GM23338 (cell line): Measurements from ENCODE around the gene TMEM147. TPM values are rescaled to one million over a fixed set of nuclear protein-coding genes. Genes with fewer than 3 reads are reported as not detected.

ENCODE experiments used
- ATAC-seq: fragments of 200-7000 bp; cut with Tn5 transposase; 3 replicates; pipeline ENCODE4 v1.9.1; 2020
- DNase-seq: peaks from one replicate; pipeline ENCODE4 v3.0.0-alpha.2; 2015; ENCODE audit warnings: low spot score
- H2AFZ ChIP-seq: fragments of 200-600 bp; sonication (generic); 2 replicates; pipeline ENCODE4 v1.8.0; 2016; ENCODE audit warnings: antibody characterized with exemption, mild to moderate bottlenecking, moderate library complexity
- H3F3A ChIP-seq: fragments of 200-600 bp; sonication (generic); replicated peaks from 2 replicates; pipeline ENCODE4 v1.8.0; 2017; ENCODE audit warnings: antibody characterized with exemption, mixed run types, low read depth
- H3K27ac ChIP-seq: fragments of 200-600 bp; sonication (generic); 2 replicates; pipeline ENCODE4 v1.6.1; 2016; ENCODE audit warnings: low read depth
- H3K27me3 ChIP-seq: fragments of 200-600 bp; sonication (generic); 2 replicates; pipeline ENCODE4 v1.8.0; 2016; ENCODE audit warnings: mild to moderate bottlenecking, mixed run types, moderate library complexity; ENCODE audit not compliant: insufficient read depth
- H3K36me3 ChIP-seq: fragments of 200-600 bp; sonication (generic); 2 replicates; pipeline ENCODE4 v1.8.0; 2016; ENCODE audit warnings: mild to moderate bottlenecking; ENCODE audit not compliant: insufficient read depth
- H3K4me1 ChIP-seq: fragments of 200-600 bp; sonication (generic); 2 replicates; pipeline ENCODE4 v1.8.0; 2016; ENCODE audit warnings: mild to moderate bottlenecking, moderate library complexity; ENCODE audit not compliant: insufficient read depth
- H3K4me2 ChIP-seq: fragments of 200-600 bp; sonication (generic); 2 replicates; pipeline ENCODE4 v1.7.1; 2017; ENCODE audit warnings: mixed run types
- H3K4me3 ChIP-seq: fragments of 200-600 bp; sonication (generic); 2 replicates; pipeline ENCODE4 v1.6.1; 2016; ENCODE audit warnings: mixed run types
- H3K79me2 ChIP-seq: fragments of 200-600 bp; sonication (generic); replicated peaks from 2 replicates; pipeline ENCODE4 v1.8.0; 2017; ENCODE audit warnings: mild to moderate bottlenecking; ENCODE audit not compliant: insufficient read depth
- H3K9me2 ChIP-seq: fragments of 200-600 bp; sonication (generic); 2 replicates; pipeline ENCODE4 v1.8.0; 2017; ENCODE audit not compliant: insufficient read depth
- H4K20me1 ChIP-seq: fragments of 200-600 bp; sonication (generic); replicated peaks from 2 replicates; pipeline ENCODE4 v1.8.0; 2017; ENCODE audit warnings: mild to moderate bottlenecking; ENCODE audit not compliant: insufficient read depth
- H3K27ac Mint-ChIP-seq: 2 replicates; pipeline ENCODE4 v1.8.0; 2020; ENCODE audit warnings: inconsistent platforms, mild to moderate bottlenecking, moderate library complexity, mixed read lengths
- H3K27me3 Mint-ChIP-seq: 3 replicates; pipeline ENCODE4 v1.8.0; 2022; ENCODE audit warnings: low read depth, mild to moderate bottlenecking, moderate library complexity, mixed read lengths, inconsistent platforms; ENCODE audit not compliant: insufficient read depth, poor library complexity
- H3K36me3 Mint-ChIP-seq: 3 replicates; pipeline ENCODE4 v1.8.0; 2021; ENCODE audit warnings: low read depth, mild to moderate bottlenecking, inconsistent platforms, moderate library complexity, mixed read lengths
- H3K4me1 Mint-ChIP-seq: 3 replicates; pipeline ENCODE4 v1.8.0; 2020; ENCODE audit warnings: mild to moderate bottlenecking, inconsistent platforms, mixed read lengths
- H3K4me3 Mint-ChIP-seq: 3 replicates; pipeline ENCODE4 v1.8.0; 2021; ENCODE audit warnings: moderate library complexity, mild to moderate bottlenecking, inconsistent platforms, mixed read lengths
- H3K9me3 Mint-ChIP-seq: 3 replicates; pipeline ENCODE4 v1.8.0; 2020; ENCODE audit warnings: moderate library complexity, mild to moderate bottlenecking, inconsistent platforms, mixed read lengths
- CREB1 ChIP-seq: fragments of 250-450 bp; sonication (Bioruptor Pico); IDR thresholded peaks from 2 replicates; pipeline ENCODE4 v1.5.0; 2020; ENCODE audit warnings: low read depth, mild to moderate bottlenecking, moderate library complexity
- CTCF ChIP-seq, 2 experiments: fragments of 200-600 bp in 1 of 2; sonication (generic) in 1 of 2; conservative IDR thresholded peaks; 2 replicates each; pipeline versions ENCODE4 v1.5.1 to v1.6.1; 2016 to 2017; ENCODE audit warnings: antibody characterized with exemption in 2 of 2, low read depth in 2 of 2, mild to moderate bottlenecking in 2 of 2, moderate library complexity in 1 of 2
- ETS1 ChIP-seq: IDR thresholded peaks from 2 replicates; pipeline ENCODE4 v1.6.1; 2016; ENCODE audit warnings: antibody characterized with exemption
- EZH2phosphoT487 ChIP-seq: fragments of 200-600 bp; sonication (generic); IDR thresholded peaks from one replicate; pipeline ENCODE4 v1.8.1; 2018; ENCODE audit warnings: antibody characterized with exemption; ENCODE audit not compliant: unreplicated experiment
- JUNB ChIP-seq: IDR thresholded peaks from one replicate; pipeline ENCODE4 v1.6.1; 2016; ENCODE audit warnings: antibody characterized with exemption; ENCODE audit not compliant: unreplicated experiment
- NANOG ChIP-seq: IDR thresholded peaks from 2 replicates; pipeline ENCODE4 v1.6.1; 2016; ENCODE audit warnings: antibody characterized with exemption, borderline replicate concordance
- ZNF331 ChIP-seq: fragments of 250-450 bp; sonication (Bioruptor Pico); IDR thresholded peaks from 2 replicates; pipeline ENCODE4 v1.5.0; 2020; ENCODE audit warnings: low read depth, mild to moderate bottlenecking, moderate library complexity
- ZNF462 ChIP-seq: fragments of 250-450 bp; sonication (Bioruptor Pico); IDR thresholded peaks from 2 replicates; pipeline ENCODE4 v1.5.0; 2020; ENCODE audit warnings: mild to moderate bottlenecking, moderate library complexity
- polyA plus RNA-seq: library from polyadenylated mRNA; unstranded; fragments of >200 nt; fragmentation: Nextera tagmentation; extraction: Ambion mirVana; gene quantifications from 2 replicates; pipeline ENCODE4 v1.2.1, GENCODE V29; 2016
- total RNA-seq: library from RNA; depleted of rRNA; stranded (reverse); fragments of >200 nt; shearing (Covaris generic); gene quantifications from 2 replicates; pipeline ENCODE4 v1.2.3, GENCODE V29; 2014

Gene TMEM147
- total and polyA plus RNA-seq, 2 experiments from 2014 or later: 164 to 272 TPM

- no peak for TF ChIP-seq EZH2phosphoT487
- no peak for TF ChIP-seq ZNF331 (CRISPR knock-in tag)
- no peak for TF ChIP-seq NANOG
- TF ChIP-seq JUNB: no peak
- no peak for TF ChIP-seq CTCF (conservative IDR thresholded peaks at IDR 0.05; ENCODE audit: low read depth in 2 of 2)
- TF ChIP-seq CREB1 (CRISPR knock-in tag): no peak
- no peaks in the 10 kb centered on the region for H3K79me2 ChIP-seq
- no peaks in the 10 kb centered on the region; the same call in 1 of the 2 replicates for H4K20me1 ChIP-seq
- H3K9me2 ChIP-seq: no peaks in the 10 kb centered on the region
- H3K4me2 ChIP-seq: no peak overlapping the region
- no peaks in the 10 kb centered on the region for H3K4me1 ChIP-seq
- H3K36me3 ChIP-seq: no peaks in the 10 kb centered on the region
- no peak overlapping the region for H3K4me3 ChIP-seq
- peaks cover 15% of the 10 kb centered on the region; the same call in 1 of the 2 replicates for H3K27me3 ChIP-seq
- Mint-ChIP-seq H3K4me1 (no peaks in the 10 kb centered on the region), H3K27me3 (peaks cover 9% of the 10 kb centered on the region), H3K4me3 (no peak overlapping the region), H3K36me3 (no peaks in the 10 kb centered on the region), H3K9me3 (peaks cover 6% of the 10 kb centered on the region; the same call in 1 of the 3 replicates), H3K27ac (no peak overlapping the region)
- no peak overlapping the region for H3K27ac ChIP-seq
- ATAC-seq (no peak), DNase-seq (no peak)
- no peaks in the 10 kb centered on the region for H3F3A ChIP-seq
- no peak overlapping the region for H2AFZ ChIP-seq
These were observed 41.9 kb downstream of the TMEM147 start for GRCh38 chr19:35587321-35587720.

- no peak overlapping the region for H3K4me2 ChIP-seq
- H3K27ac Mint-ChIP-seq: no peak overlapping the region
- ATAC-seq (no peak), DNase-seq (no peak)
- H3K4me3 Mint-ChIP-seq: no peak overlapping the region
- 0 out of 2 replicates have a peak, but pooled peaks cover 5% of the 10 kb centered on the region for H3K27me3 ChIP-seq
- H2AFZ ChIP-seq: no peak overlapping the region
- no peaks in the 10 kb centered on the region for H3K36me3 Mint-ChIP-seq
- peaks cover 3% of the 10 kb centered on the region; the same call in 1 of the 3 replicates for H3K9me3 Mint-ChIP-seq
- H3K27ac ChIP-seq: no peak overlapping the region
- H4K20me1 ChIP-seq: no peaks in the 10 kb centered on the region; the same call in 1 of the 2 replicates
- no peaks in the 10 kb centered on the region for H3K36me3 ChIP-seq
- no peaks in the 10 kb centered on the region for H3K9me2 ChIP-seq
- H3K4me1 ChIP-seq: no peaks in the 10 kb centered on the region
- H3F3A ChIP-seq: no peaks in the 10 kb centered on the region
- no peaks in the 10 kb centered on the region for H3K79me2 ChIP-seq
- no peaks in the 10 kb centered on the region for H3K4me1 Mint-ChIP-seq
- H3K4me3 ChIP-seq: no peak overlapping the region
- peaks cover 7% of the 10 kb centered on the region for H3K27me3 Mint-ChIP-seq
- TF ChIP-seq ETS1: no peak
- TF ChIP-seq CREB1 (CRISPR knock-in tag): no peak
- TF ChIP-seq ZNF462 (CRISPR knock-in tag): no peak
- no peak for TF ChIP-seq NANOG
- TF ChIP-seq CTCF (conservative IDR thresholded peaks at IDR 0.05; ENCODE audit: low read depth in 2 of 2): no peak
- no peak for TF ChIP-seq JUNB
These were observed 45.4 kb downstream of the TMEM147 start for GRCh38 chr19:35590875-35591274.
